ENCODE results near the gene COL27A1.
"Not testable (repeated sequence)": the region's sequence is repeated elsewhere in the genome, so short reads cannot be mapped to it uniquely, and the experiment has no call there.

COL27A1 gene

GRCh38 chr9:114324492-114324891 is 169.2 kb downstream of the COL27A1 start:
- no peak overlapping the region for H3K4me3 ChIP-seq (ENCODE audit: low read depth, low read length)
- TF ChIP-seq CTCF (IDR thresholded peaks at IDR 0.05; ENCODE audit: borderline replicate concordance, insufficient read depth, low read depth, low read length): no peak

- H3K4me3 ChIP-seq (ENCODE audit: low read depth, low read length): not testable (repeated sequence)
Measured at GRCh38 chr9:114324965-114325364, 169.6 kb downstream of the COL27A1 start.

GRCh38 chr9:114325684-114326254 is 170.4 kb downstream of the COL27A1 start:
- not testable (repeated sequence) for H3K4me3 ChIP-seq (ENCODE audit: low read depth, low read length)

- no peak for TF ChIP-seq CTCF (IDR thresholded peaks at IDR 0.05; ENCODE audit: borderline replicate concordance, insufficient read depth, low read depth, low read length)
Measured at GRCh38 chr9:114327749-114328148, 172.4 kb downstream of the COL27A1 start.

GRCh38 chr9:114328357-114328820 is 173.1 kb downstream of the COL27A1 start:
- not testable (repeated sequence) for H3K4me3 ChIP-seq (ENCODE audit: low read depth, low read length)

More at GRCh38 chr9:114327749-114328148, 172.4 kb downstream of the COL27A1 start:
- H3K4me3 ChIP-seq (ENCODE audit: low read depth, low read length): no peak overlapping the region

- H3K4me3 ChIP-seq (ENCODE audit: low read depth, low read length): not testable (repeated sequence)
Measured at GRCh38 chr9:114328937-114329624, 173.7 kb downstream of the COL27A1 start.

GRCh38 chr9:114329625-114330022 is 174.3 kb downstream of the COL27A1 start, which contains the start of gene ORM2:
Gene ORM2 (plus strand): TSS chr9:114329869. CDS start chr9:114329905, 36 bp downstream.
- H3K4me3 ChIP-seq (ENCODE audit: low read depth, low read length): not testable (repeated sequence)

GRCh38 chr9:114330636-114331035 is 175.3 kb downstream of the COL27A1 start:
- no peak for TF ChIP-seq CTCF (IDR thresholded peaks at IDR 0.05; ENCODE audit: borderline replicate concordance, insufficient read depth, low read depth, low read length)
- H3K4me3 ChIP-seq (ENCODE audit: low read depth, low read length): no peak overlapping the region

GRCh38 chr9:114331229-114332195 is 176.2 kb downstream of the COL27A1 start:
- H3K4me3 ChIP-seq (ENCODE audit: low read depth, low read length): not testable (repeated sequence)

- H3K4me3 ChIP-seq (ENCODE audit: low read depth, low read length): not testable (repeated sequence)
Measured at GRCh38 chr9:114332474-114333040, 177.2 kb downstream of the COL27A1 start.

GRCh38 chr9:114333718-114334117 is 178.4 kb downstream of the COL27A1 start:
- H3K4me3 ChIP-seq (ENCODE audit: low read depth, low read length): not testable (repeated sequence)

All from GM12875 (cell line).